HepG2 (cell line): ENCODE measurements around the gene CHP1.

Experiments
- CTCF ChIP-seq: sonication (generic); formaldehyde crosslinking; IDR thresholded peaks from 2 replicates; pipeline ENCODE4 v1.5.0; 2020; ENCODE audit warnings: mild to moderate bottlenecking, missing genetic modification reagents, moderate library complexity
- DNMT1 ChIP-seq: sonication (generic); formaldehyde crosslinking; IDR thresholded peaks from 2 replicates; pipeline ENCODE4 v1.5.1; 2020; ENCODE audit warnings: mild to moderate bottlenecking, missing genetic modification reagents
- HIC2 ChIP-seq: sonication (generic); formaldehyde crosslinking; IDR thresholded peaks from 2 replicates; pipeline ENCODE4 v1.9.0; 2022; ENCODE audit warnings: low read depth, missing genetic modification reagents
- PBX3 ChIP-seq: sonication (generic); formaldehyde crosslinking; IDR thresholded peaks from 2 replicates; pipeline ENCODE4 v1.8.1; 2023; ENCODE audit warnings: missing genetic modification reagents, inconsistent platforms, borderline replicate concordance
- ZNF562 ChIP-seq: sonication (generic); formaldehyde crosslinking; IDR thresholded peaks from 2 replicates; pipeline ENCODE4 v1.8.0; 2022; ENCODE audit warnings: missing genetic modification reagents, borderline replicate concordance
- ZNF75D ChIP-seq: sonication (generic); formaldehyde crosslinking; IDR thresholded peaks from 2 replicates; pipeline ENCODE4 v1.8.1; 2023; ENCODE audit warnings: missing genetic modification reagents, mild to moderate bottlenecking, borderline replicate concordance

GRCh38 chr15:41309226-41309905, 78.3 kb downstream of the CHP1 start:
- TF ChIP-seq HIC2 (no peak), PBX3 (CRISPR knock-in tag) (no peak), CTCF (CRISPR knock-in tag) (no peak), DNMT1 (CRISPR knock-in tag) (no peak), ZNF562 (CRISPR knock-in tag) (no peak), ZNF75D (CRISPR knock-in tag) (no peak)
